K562 (cell line): ENCODE results near the gene CMTM4. TPM values are rescaled to one million over a fixed set of nuclear protein-coding genes. Genes with fewer than 3 reads are reported as not detected.
"Not testable (repeated sequence)": the region's sequence is repeated elsewhere in the genome, so short reads cannot be mapped to it uniquely, and the experiment has no call there.

ENCODE experiments used
- ATAC-seq: fragments of 200-7000 bp; cut with Tn5 transposase; 3 replicates; pipeline ENCODE4 v1.9.1; 2020; ENCODE audit warnings: moderate library complexity
- BruUV-seq: library from RNA; stranded (reverse); fragments of 400-500 nt; replicated peaks from 2 replicates; lab custom pipeline; 2021; lab: Mats Ljungman, UMichigan
- CTCF ChIA-PET: fragments of 300-600 bp; formaldehyde crosslinking; extraction: SDS; loops from one replicate; lab custom pipeline; 2021; ENCODE audit warnings: low intra/inter-chr PET ratio; lab: Yijun Ruan, JAX
- POLR2A ChIA-PET: fragments of 300-600, 350-650 bp; sonication (Branson Sonifier 250); formaldehyde crosslinking; extraction: SDS; loops from one replicate; lab custom pipeline; 2021; ENCODE audit warnings: antibody characterized with exemption, inconsistent platforms; lab: Yijun Ruan, JAX
- DNase-seq, 4 experiments: peaks; one replicate each; pipeline versions ENCODE4 v3.0.0 to v3.0.0-alpha.2; 2011 to 2018; ENCODE audit warnings: low spot score in 3 of 4, mixed read lengths in 3 of 4; ENCODE audit errors: extremely low read depth in 1 of 4
- FAIRE-seq: peaks from 2 replicates; lab custom pipeline; 2011; peaks lifted over from hg19 to GRCh38; lab: Jason Lieb, UNC
- H2AFZ ChIP-seq: 2 replicates; pipeline ENCODE4 v1.6.0; 2011; ENCODE audit warnings: low read depth, low read length, control low read depth, inconsistent platforms
- H3K27ac ChIP-seq: fragments of 200-600 bp; 3 replicates; pipeline ENCODE4 v1.8.0; 2011; ENCODE audit warnings: low read depth, mild to moderate bottlenecking, control low read depth, inconsistent platforms, low read length, moderate library complexity, mixed read lengths; ENCODE audit errors: extremely low read depth
- H3K27me3 ChIP-seq, 2 experiments: fragments of 300-600 bp in 1 of 2; 2 replicates in 1 of 2; 3 replicates in 1 of 2; pipeline versions ENCODE4 v1.6.0 to v1.8.0; 2011; ENCODE audit warnings: inconsistent platforms in 2 of 2, low read length in 2 of 2, mild to moderate bottlenecking in 1 of 2, mixed read lengths in 1 of 2, moderate library complexity in 1 of 2; ENCODE audit not compliant: control insufficient read depth in 2 of 2, insufficient read depth in 2 of 2
- H3K36me3 ChIP-seq: fragments of 300-600 bp; 3 replicates; pipeline ENCODE4 v1.8.0; 2011; ENCODE audit warnings: mild to moderate bottlenecking, low read length, inconsistent platforms; ENCODE audit not compliant: control insufficient read depth, insufficient read depth
- H3K4me1 ChIP-seq, 2 experiments: fragments of 200-600 bp in 1 of 2; replicated peaks in 1 of 2; 2 replicates in 1 of 2; 3 replicates in 1 of 2; pipeline versions ENCODE4 v1.5.1 to v1.8.0; 2011; ENCODE audit warnings: inconsistent platforms in 2 of 2, low read length in 2 of 2, mild to moderate bottlenecking in 1 of 2, mixed read lengths in 1 of 2, moderate library complexity in 1 of 2; ENCODE audit not compliant: control insufficient read depth in 2 of 2, insufficient read depth in 2 of 2
- H3K4me2 ChIP-seq: 2 replicates; pipeline ENCODE4 v1.6.1; 2011; ENCODE audit warnings: low read length, control low read depth, inconsistent platforms, mixed read lengths; ENCODE audit not compliant: insufficient read depth
- H3K4me3 ChIP-seq: fragments of 200-600 bp; sonication (generic), shearing (Covaris generic); 2 replicates; pipeline ENCODE4 v1.5.1; 2016; ENCODE audit warnings: control low read depth, inconsistent platforms
- H3K79me2 ChIP-seq: fragments of 200-600 bp; 3 replicates; pipeline ENCODE4 v1.8.0; 2011; ENCODE audit warnings: low read length, inconsistent platforms; ENCODE audit not compliant: control insufficient read depth, insufficient read depth
- H3K9ac ChIP-seq, 2 experiments: 2 replicates each; pipeline versions ENCODE4 v1.6.0 to v1.6.1; 2011; ENCODE audit warnings: low read depth in 2 of 2, low read length in 2 of 2, control low read depth in 1 of 2, inconsistent platforms in 1 of 2, mild to moderate bottlenecking in 1 of 2, mixed read lengths in 1 of 2; ENCODE audit not compliant: insufficient read depth in 1 of 2
- H3K9me1 ChIP-seq: one replicate; pipeline ENCODE4 v1.6.0; 2011; ENCODE audit warnings: inconsistent platforms, mild to moderate bottlenecking, low read length, moderate library complexity; ENCODE audit not compliant: control insufficient read depth, insufficient read depth
- H3K9me3 ChIP-seq: replicated peaks from 2 replicates; pipeline ENCODE4 v1.5.1; 2011; ENCODE audit warnings: low read depth, low read length, inconsistent platforms; ENCODE audit not compliant: control insufficient read depth, insufficient read depth
- H4K20me1 ChIP-seq: replicated peaks from 2 replicates; pipeline ENCODE4 v1.6.1; 2011; ENCODE audit warnings: low read length, inconsistent platforms, mixed read lengths; ENCODE audit not compliant: control insufficient read depth, insufficient read depth
- HDAC2 ChIP-seq: fragments of 450-650 bp; IDR thresholded peaks from 2 replicates; pipeline ENCODE4 v1.6.1; 2016; ENCODE audit warnings: mild to moderate bottlenecking
- XRCC3 ChIP-seq: fragments of 450-650 bp; IDR thresholded peaks from 2 replicates; pipeline ENCODE4 v1.6.1; 2017; ENCODE audit warnings: mild to moderate bottlenecking, moderate library complexity
- ZNF232 ChIP-seq: sonication (generic); formaldehyde crosslinking; IDR thresholded peaks from 2 replicates; pipeline ENCODE4 v1.8.0; 2022; ENCODE audit warnings: mild to moderate bottlenecking, missing genetic modification reagents
- ZNF75A ChIP-seq: fragments of 450-650 bp; formaldehyde crosslinking; IDR thresholded peaks from 2 replicates; pipeline ENCODE4 v1.4.0; 2020; ENCODE audit warnings: mild to moderate bottlenecking
- WGBS: fragments of 100-300 bp; shearing (Covaris generic); methylation state at CpG from one replicate; pipeline ENCODE4 v1.1.6; 2016; ENCODE audit warnings: low coverage, mixed read lengths; ENCODE audit not compliant: insufficient coverage; ENCODE audit errors: missing lambda C conversion rate; 5-methylcytosine and 5-hydroxymethylcytosine counted together
- in situ Hi-C: fragments of 300-500 bp; cut with MboI; formaldehyde crosslinking; loops from 4 replicates; pipeline ENCODE4 v1.15.0; 2018; ENCODE audit warnings: inconsistent platforms, mixed read lengths
- intact Hi-C: fragments of 100-400 bp; cut with micrococcal nuclease; formaldehyde crosslinking; loops from 2 replicates; pipeline ENCODE4 v1.14.2; 2022
- polyA plus RNA-seq, 8 experiments: library from polyadenylated mRNA; depleted of rRNA in 4 of 8; stranded (reverse) in 5 of 8; unstranded in 3 of 8; fragments of >200 nt; fragmentation: Nextera tagmentation in 2 of 8; fragmentation: Illumina TruSeq in 1 of 8; extraction: Ambion mirVana in 2 of 8; extraction: Trizol in 1 of 8; gene quantifications; 2 replicates each; pipeline versions ENCODE4 v1.2.1 to v1.2.3, GENCODE V29; 2011 to 2014; ENCODE audit warnings: inconsistent platforms in 1 of 8, missing spikeins in 1 of 8
- total RNA-seq, 7 experiments: library from RNA; depleted of rRNA in 6 of 7; stranded (reverse); fragments of >200 nt in 6 of 7; fragmentation: Illumina TruSeq in 2 of 7; extraction: Trizol in 2 of 7; gene quantifications; 2 replicates each; pipeline versions ENCODE4 v1.2.1 to v1.2.3, GENCODE V29; 2011 to 2021; ENCODE audit warnings: low replicate concordance in 1 of 7
- TF ChIP-seq, protein P1 (sequence below): conservative IDR thresholded peaks from 2 replicates; pipeline ENCODE4 v1.6.1; 2011; ENCODE audit warnings: low read depth, mild to moderate bottlenecking, low read length; ENCODE audit not compliant: control insufficient read depth
- TF ChIP-seq, protein P2 (sequence below): IDR thresholded peaks from 3 replicates; pipeline ENCODE4 v1.6.1; 2011; ENCODE audit warnings: borderline replicate concordance, mild to moderate bottlenecking, moderate library complexity; ENCODE audit not compliant: insufficient read length; ENCODE audit errors: extremely low read depth

Gene CMTM4
- total and polyA plus RNA-seq, 9 of the 15 experiments (the other 6 are each of a cell fraction or from before 2014, with no cell fraction given): 2.0 to 21.3 (median 12.5) TPM

DNA sequence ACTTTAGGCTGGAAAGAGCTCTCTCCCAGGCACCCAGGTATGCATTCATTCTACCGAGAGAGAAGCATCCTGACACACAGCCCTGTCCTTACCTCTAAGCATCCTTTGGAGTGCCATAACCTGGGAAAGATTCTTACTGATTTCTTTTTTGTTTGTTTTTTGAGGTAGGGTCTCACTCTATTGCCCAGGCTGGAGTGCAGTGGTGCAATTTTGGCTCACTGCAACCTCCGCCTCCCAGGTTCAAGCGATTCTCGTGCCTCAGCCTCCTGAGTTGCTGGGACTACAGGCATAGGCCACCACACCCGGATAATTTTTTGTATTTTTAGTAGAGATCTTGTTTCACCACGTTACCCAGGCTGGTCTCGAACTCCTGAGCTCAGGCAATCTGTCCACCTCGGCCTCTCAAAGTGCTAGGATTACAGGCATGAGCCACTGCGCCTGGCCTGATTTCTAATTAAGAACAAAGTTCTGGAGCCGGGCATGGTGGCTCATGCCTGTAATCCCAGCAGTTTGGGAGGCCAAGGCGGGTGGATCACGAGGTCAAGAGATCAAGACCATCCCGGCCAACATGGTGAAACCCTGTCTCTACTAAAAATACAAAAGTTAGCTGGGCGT is 10.9 kb downstream of the CMTM4 start:
- in situ Hi-C loops, intact Hi-C loops, CTCF ChIA-PET, FAIRE-seq, H3K27ac ChIP-seq, H3K9me3 ChIP-seq, H3K27me3 ChIP-seq, DNase-seq, H3K4me3 ChIP-seq, H3K4me2 ChIP-seq, H4K20me1 ChIP-seq, H3K36me3 ChIP-seq, H3K9ac ChIP-seq, H3K4me1 ChIP-seq, H3K9me1 ChIP-seq, H2AFZ ChIP-seq, BruUV-seq, ATAC-seq: not testable (repeated sequence)
- POLR2A ChIA-PET: interaction anchor here (1.0 to 1.6 kb wide), 2 partner anchors 10 to 13 kb away, joined by 3 read pairs; no protein-coding TSS in a partner anchor
- peaks cover 11% of the 10 kb centered on the region; the same call in 2 of the 3 replicates for H3K79me2 ChIP-seq
- 89% methylated on average over 12 of the region's 14 CpGs for WGBS

DNA sequence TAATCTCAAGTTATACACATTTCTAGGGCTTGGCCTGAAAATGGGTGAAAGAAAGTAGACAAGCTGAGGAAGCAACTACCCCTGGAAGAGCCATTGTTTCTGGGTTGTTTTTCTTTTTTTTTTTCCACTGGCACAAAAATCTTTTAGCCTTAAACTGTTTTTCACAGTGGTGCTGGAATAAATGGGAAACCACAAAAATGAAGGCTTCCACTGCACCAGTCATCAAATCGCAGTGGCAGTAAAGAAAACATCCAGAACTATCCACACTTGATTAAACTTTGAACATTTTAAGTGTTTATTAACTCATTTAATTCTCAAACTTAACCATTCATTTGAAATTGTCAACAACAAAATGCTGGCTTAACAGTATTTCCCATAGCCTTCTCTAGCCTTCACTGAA is 14.3 kb downstream of the CMTM4 start:
- no peak for ATAC-seq
- H3K9me1 ChIP-seq: no peaks in the 10 kb centered on the region
- no peak for DNase-seq
- FAIRE-seq: no peak
- no peaks in the 10 kb centered on the region for H3K9me3 ChIP-seq
- no peak overlapping the region for H3K4me2 ChIP-seq
- H2AFZ ChIP-seq: no peak overlapping the region
- no peaks in the 10 kb centered on the region for H4K20me1 ChIP-seq
- intact Hi-C loops (no loop called here), in situ Hi-C loops (no loop called here)
- POLR2A ChIA-PET: no interaction called here
- CTCF ChIA-PET: no interaction called here
- BruUV-seq: no TSS peak
- TF ChIP-seq XRCC3 (no peak), ZNF232 (CRISPR knock-in tag) (no peak), HDAC2 (no peak), ZNF75A (CRISPR knock-in tag) (no peak)
- TF ChIP-seq, protein P1, sequence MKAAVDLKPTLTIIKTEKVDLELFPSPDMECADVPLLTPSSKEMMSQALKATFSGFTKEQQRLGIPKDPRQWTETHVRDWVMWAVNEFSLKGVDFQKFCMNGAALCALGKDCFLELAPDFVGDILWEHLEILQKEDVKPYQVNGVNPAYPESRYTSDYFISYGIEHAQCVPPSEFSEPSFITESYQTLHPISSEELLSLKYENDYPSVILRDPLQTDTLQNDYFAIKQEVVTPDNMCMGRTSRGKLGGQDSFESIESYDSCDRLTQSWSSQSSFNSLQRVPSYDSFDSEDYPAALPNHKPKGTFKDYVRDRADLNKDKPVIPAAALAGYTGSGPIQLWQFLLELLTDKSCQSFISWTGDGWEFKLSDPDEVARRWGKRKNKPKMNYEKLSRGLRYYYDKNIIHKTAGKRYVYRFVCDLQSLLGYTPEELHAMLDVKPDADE: no peak
- TF ChIP-seq, protein P2, sequence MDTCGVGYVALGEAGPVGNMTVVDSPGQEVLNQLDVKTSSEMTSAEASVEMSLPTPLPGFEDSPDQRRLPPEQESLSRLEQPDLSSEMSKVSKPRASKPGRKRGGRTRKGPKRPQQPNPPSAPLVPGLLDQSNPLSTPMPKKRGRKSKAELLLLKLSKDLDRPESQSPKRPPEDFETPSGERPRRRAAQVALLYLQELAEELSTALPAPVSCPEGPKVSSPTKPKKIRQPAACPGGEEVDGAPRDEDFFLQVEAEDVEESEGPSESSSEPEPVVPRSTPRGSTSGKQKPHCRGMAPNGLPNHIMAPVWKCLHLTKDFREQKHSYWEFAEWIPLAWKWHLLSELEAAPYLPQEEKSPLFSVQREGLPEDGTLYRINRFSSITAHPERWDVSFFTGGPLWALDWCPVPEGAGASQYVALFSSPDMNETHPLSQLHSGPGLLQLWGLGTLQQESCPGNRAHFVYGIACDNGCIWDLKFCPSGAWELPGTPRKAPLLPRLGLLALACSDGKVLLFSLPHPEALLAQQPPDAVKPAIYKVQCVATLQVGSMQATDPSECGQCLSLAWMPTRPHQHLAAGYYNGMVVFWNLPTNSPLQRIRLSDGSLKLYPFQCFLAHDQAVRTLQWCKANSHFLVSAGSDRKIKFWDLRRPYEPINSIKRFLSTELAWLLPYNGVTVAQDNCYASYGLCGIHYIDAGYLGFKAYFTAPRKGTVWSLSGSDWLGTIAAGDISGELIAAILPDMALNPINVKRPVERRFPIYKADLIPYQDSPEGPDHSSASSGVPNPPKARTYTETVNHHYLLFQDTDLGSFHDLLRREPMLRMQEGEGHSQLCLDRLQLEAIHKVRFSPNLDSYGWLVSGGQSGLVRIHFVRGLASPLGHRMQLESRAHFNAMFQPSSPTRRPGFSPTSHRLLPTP: no peak
- no peaks in the 10 kb centered on the region for H3K27me3 ChIP-seq
- 83% methylated on average over 1 of the region's 1 CpG for WGBS
- H3K79me2 ChIP-seq: no peaks in the 10 kb centered on the region; the same call in 2 of the 3 replicates
- no peaks in the 10 kb centered on the region for H3K4me1 ChIP-seq
- H3K27ac ChIP-seq: no peak overlapping the region
- no peak overlapping the region for H3K9ac ChIP-seq
- H3K4me3 ChIP-seq: no peak overlapping the region
- H3K36me3 ChIP-seq: peaks cover 10% of the 10 kb centered on the region; the same call in 1 of the 3 replicates
